ENCODE measurements around the gene WDR11. TPM values are rescaled to one million over a fixed set of nuclear protein-coding genes. Genes with fewer than 3 reads are reported as not detected.

WDR11 gene
- total RNA-seq, 1 experiment from 2014 or later, result 48.7 TPM

- no peak overlapping the region for H2BK120ac ChIP-seq (ENCODE audit: low read depth, low read length, poor library complexity, severe bottlenecking)
- no peak overlapping the region for H3K18ac ChIP-seq (ENCODE audit: insufficient read length, low read depth, low read length)
- H2BK20ac ChIP-seq (ENCODE audit: low read depth, low read length, poor library complexity, severe bottlenecking), result no peak overlapping the region
- H3K4me1 ChIP-seq (ENCODE audit: insufficient read depth, low read length), result no peaks in the 10 kb centered on the region
- no CpG with 5 or more reads among the region's 24 CpGs for WGBS (ENCODE audit: extremely low coverage, insufficient read length, low lambda C conversion rate)
- no peak overlapping the region for H3K4ac ChIP-seq (ENCODE audit: low read depth, low read length)
- H3K4me2 ChIP-seq (ENCODE audit: insufficient read depth, insufficient read length, low read length), result peak overlapping the region; percentile 45
- H2BK15ac ChIP-seq (ENCODE audit: low read depth, low read length), result no peak overlapping the region
- Mint-ChIP-seq H3K27ac (no peak overlapping the region), H3K9me3 (peaks cover 8 to 19% of the 10 kb centered on the region in 2 experiments), H3K27me3 (ENCODE audit: low read depth) (peaks cover 28% of the 10 kb centered on the region), H3K36me3 (ENCODE audit: insufficient read depth in 1 of 3, low read depth in 3 of 3) (peaks cover 4 to 11% (median 4%) of the 10 kb centered on the region in 3 experiments; a peak in 4 of 7 replicates), H3K4me3 (peak overlapping the region; percentile 55 to 75), H3K4me1 (peaks cover 23 to 26% of the 10 kb centered on the region in 2 experiments)
- H2BK12ac ChIP-seq (ENCODE audit: insufficient read length, low read depth, low read length), result no peak overlapping the region
- 0 out of 2 replicates have a peak overlapping the region, but pooled peaks have one; percentile 9 for H3K14ac ChIP-seq (ENCODE audit: insufficient read depth, low read length)
- no peaks in the 10 kb centered on the region for H4K20me1 ChIP-seq (ENCODE audit: control insufficient read depth, insufficient read depth, insufficient read length)
- H3K9me3 ChIP-seq (ENCODE audit: control insufficient read depth, low read depth, low read length), result peaks cover 4% of the 10 kb centered on the region
- H4K8ac ChIP-seq (replicated peaks; ENCODE audit: insufficient read length, low read depth, low read length), result no peak overlapping the region
- H3K9ac ChIP-seq (ENCODE audit: extremely low read depth, insufficient read length, low read length), result no peak overlapping the region
- H2BK5ac ChIP-seq (ENCODE audit: insufficient read length, low read length), result no peak overlapping the region
- H2AFZ ChIP-seq (ENCODE audit: low read length), result no peak overlapping the region
- H3K79me1 ChIP-seq (ENCODE audit: insufficient read depth, low read depth, low read length, poor library complexity, severe bottlenecking), result no peaks in the 10 kb centered on the region
- no peak overlapping the region for H3T11ph ChIP-seq (ENCODE audit: low read length)
- TF ChIP-seq CTCF (conservative IDR thresholded peaks at IDR 0.05), result no peak
- H4K5ac ChIP-seq (ENCODE audit: insufficient read length, low read depth, low read length), result no peak overlapping the region
- H3K27me3 ChIP-seq (ENCODE audit: insufficient read depth, low read length), result peaks cover 10% of the 10 kb centered on the region; the same call in 1 of the 2 replicates
- no peaks in the 10 kb centered on the region for H3K79me2 ChIP-seq (ENCODE audit: insufficient read depth, low read length)
- peak; percentile 43 for DNase-seq
- H3K56ac ChIP-seq (ENCODE audit: insufficient read length, low read depth, low read length), result no peak overlapping the region
- H3K23ac ChIP-seq (ENCODE audit: insufficient read length, low read depth, low read length), result no peak overlapping the region
- H4K91ac ChIP-seq (ENCODE audit: insufficient read length, low read depth, low read length), result no peak overlapping the region
- H2AK5ac ChIP-seq (ENCODE audit: insufficient read length, low read length), result no peak overlapping the region
- peaks cover 13% of the 10 kb centered on the region for H3K23me2 ChIP-seq (ENCODE audit: insufficient read length, low read depth, low read length, poor library complexity, severe bottlenecking)
- H3K27ac ChIP-seq (ENCODE audit: insufficient read length, low read depth, low read length), result no peak overlapping the region
These were observed 98.9 kb downstream of the WDR11 start for GRCh38 chr10:120950051-120950561.
